ENCODE measurements around the gene PIGS. TPM values are rescaled to one million over a fixed set of nuclear protein-coding genes. Genes with fewer than 3 reads are reported as not detected.

The PIGS gene
- total and polyA plus RNA-seq, 2 of the 4 experiments (the other 2 are of a cell fraction), result 28.7 to 78.9 TPM

DNA sequence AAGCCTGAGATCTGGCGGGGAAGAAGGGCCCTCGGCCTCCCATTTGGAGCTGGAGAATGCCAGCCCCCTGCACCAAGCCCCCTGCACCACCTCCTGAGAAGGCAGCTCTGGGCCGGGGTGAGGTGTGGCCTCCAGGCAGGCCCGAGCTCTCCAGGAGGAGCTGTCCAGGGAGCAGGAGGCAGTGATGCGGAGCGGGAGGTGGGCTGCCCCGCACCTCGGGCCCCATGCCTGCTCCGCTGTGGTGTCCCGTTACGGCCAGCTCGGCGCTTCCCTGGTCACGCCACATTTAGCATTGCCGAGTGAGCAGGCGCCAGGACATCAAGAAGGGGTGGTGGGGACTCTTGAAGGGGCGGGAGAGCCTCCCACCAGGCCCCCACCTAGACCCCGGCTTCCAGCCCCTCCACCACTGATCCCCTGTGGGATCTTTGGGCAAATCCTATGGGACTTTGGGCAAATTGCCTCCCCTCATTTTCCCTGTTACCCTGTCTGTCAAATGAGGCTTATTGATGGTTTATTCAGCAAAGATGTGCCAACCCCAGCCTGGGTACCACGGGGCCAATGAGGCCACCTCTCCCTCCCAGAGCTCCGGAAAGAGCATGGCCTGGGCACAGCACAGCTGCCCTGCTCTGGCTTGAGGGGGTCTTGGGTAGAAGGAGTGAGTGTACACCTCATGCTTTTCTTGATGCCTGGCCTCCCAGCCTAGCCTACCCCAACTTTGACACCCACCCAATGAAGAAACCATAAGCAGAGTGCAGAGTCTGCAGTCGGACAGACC lies 49.8 kb downstream of the PIGS start:
- no TSS peak for BruUV-seq (replicated peaks)
- POLR2A ChIA-PET (ENCODE audit: unreplicated experiment), result no interaction called here

More for the DNA sequence above, 49.8 kb downstream of the PIGS start:
- CTCF ChIA-PET, result no interaction called here
- H2AK9ac ChIP-seq (replicated peaks; ENCODE audit: low read depth, low read length, poor library complexity), result no peak overlapping the region
- dilution Hi-C loops (cut with HindIII; ENCODE audit: low sequenced_read_pairs, unreplicated experiment) (no loop called here), intact Hi-C loops (cut with micrococcal nuclease) (no loop called here), in situ Hi-C loops (cut with MboI; ENCODE audit: low sequenced_read_pairs) (no loop called here)
- DNase-seq, result no peak
- no peaks in the 10 kb centered on the region; the same call in 1 of the 2 replicates for H3K9me1 ChIP-seq (ENCODE audit: insufficient read depth, low read length)
- no peak overlapping the region for H2BK5ac ChIP-seq (ENCODE audit: low read depth, low read length, poor library complexity, severe bottlenecking)
- no peak overlapping the region for H3K4ac ChIP-seq (ENCODE audit: low read depth, low read length)
- peak overlapping the region; percentile 63 for H2AFZ ChIP-seq (replicated peaks; ENCODE audit: low read length, poor library complexity)
- no peaks in the 10 kb centered on the region; the same call in 1 of the 2 replicates for H4K20me1 ChIP-seq (ENCODE audit: insufficient read depth, low read length)
- no peak overlapping the region for H4K91ac ChIP-seq (ENCODE audit: insufficient read depth, low read depth, low read length)
- no peak overlapping the region for H3K18ac ChIP-seq (ENCODE audit: low read depth, low read length)
- H3K56ac ChIP-seq (ENCODE audit: extremely low read depth, insufficient read depth, low read length), result no peak overlapping the region
- H3K9me3 ChIP-seq (ENCODE audit: control insufficient read depth, insufficient read depth, low read length), result no peaks in the 10 kb centered on the region
- H4K5ac ChIP-seq (ENCODE audit: low read depth, low read length), result no peak overlapping the region
- TF ChIP-seq POLR2A (IDR thresholded peaks at IDR 0.05; ENCODE audit: low read depth, low read length) (no peak), MXI1 (IDR thresholded peaks at IDR 0.05; ENCODE audit: borderline replicate concordance, low read depth, low read length) (no peak), MAFK (IDR thresholded peaks at IDR 0.05; ENCODE audit: low read depth, low read length) (no peak), CHD1 (IDR thresholded peaks at IDR 0.05; ENCODE audit: low read depth, low read length) (no peak)
- H3K23ac ChIP-seq (ENCODE audit: low read depth, low read length), result no peak overlapping the region
- H3K9ac ChIP-seq (ENCODE audit: low read depth, low read length), result no peak overlapping the region
- H4K8ac ChIP-seq (ENCODE audit: low read depth in 2 of 2, low read length in 2 of 2), result no peak overlapping the region
- H3K4me3 ChIP-seq (ENCODE audit: insufficient read depth, low read depth, low read length), result no peak overlapping the region
- ATAC-seq (ENCODE audit: low read depth), result no peak
- no peak overlapping the region for H3K27ac ChIP-seq (ENCODE audit: insufficient read depth, low read length)
- H3K27me3 ChIP-seq (ENCODE audit: control insufficient read depth, insufficient read depth, low read length), result peaks cover 34% of the 10 kb centered on the region
- no peak overlapping the region for H2BK15ac ChIP-seq (ENCODE audit: low read depth, low read length)
- H3K79me1 ChIP-seq (ENCODE audit: low read depth in 1 of 2, low read length in 2 of 2), result no peaks in the 10 kb centered on the region
- H3K36me3 ChIP-seq (ENCODE audit: control insufficient read depth, insufficient read depth, low read length), result no peaks in the 10 kb centered on the region
- H2BK20ac ChIP-seq (ENCODE audit: low read depth, low read length), result no peak overlapping the region
- H2BK120ac ChIP-seq (ENCODE audit: low read depth, low read length), result no peak overlapping the region
- no peak overlapping the region for H3K14ac ChIP-seq (replicated peaks; ENCODE audit: low read depth, low read length)
- peaks cover 10% of the 10 kb centered on the region for H3K4me1 ChIP-seq (ENCODE audit: control insufficient read depth, insufficient read depth, low read length)
- H2AK5ac ChIP-seq (ENCODE audit: low read depth, low read length), result no peak overlapping the region
- WGBS, 2 experiments (ENCODE audit: extremely low coverage in 2 of 2, insufficient read length in 1 of 2), result no CpG with 5 or more reads among the region's 21 CpGs
- no peak overlapping the region for H3K4me2 ChIP-seq (ENCODE audit: low read depth, low read length)

Data from IMR-90 (cell line).